Activated CD4-positive, alpha-beta T cell treated with anti-CD3 and anti-CD28 coated beads, Interleukin-2, amount 50 U/mL, for 1 hour (primary cell): ENCODE results near the gene ATAD3A.
"Not testable (repeated sequence)": the region's sequence is repeated elsewhere in the genome, so short reads cannot be mapped to it uniquely, and the experiment has no call there.

Experiments
- DNase-seq: peaks from one replicate; pipeline ENCODE4 v3.0.0-alpha.2; 2020

The ATAD3A gene

DNA sequence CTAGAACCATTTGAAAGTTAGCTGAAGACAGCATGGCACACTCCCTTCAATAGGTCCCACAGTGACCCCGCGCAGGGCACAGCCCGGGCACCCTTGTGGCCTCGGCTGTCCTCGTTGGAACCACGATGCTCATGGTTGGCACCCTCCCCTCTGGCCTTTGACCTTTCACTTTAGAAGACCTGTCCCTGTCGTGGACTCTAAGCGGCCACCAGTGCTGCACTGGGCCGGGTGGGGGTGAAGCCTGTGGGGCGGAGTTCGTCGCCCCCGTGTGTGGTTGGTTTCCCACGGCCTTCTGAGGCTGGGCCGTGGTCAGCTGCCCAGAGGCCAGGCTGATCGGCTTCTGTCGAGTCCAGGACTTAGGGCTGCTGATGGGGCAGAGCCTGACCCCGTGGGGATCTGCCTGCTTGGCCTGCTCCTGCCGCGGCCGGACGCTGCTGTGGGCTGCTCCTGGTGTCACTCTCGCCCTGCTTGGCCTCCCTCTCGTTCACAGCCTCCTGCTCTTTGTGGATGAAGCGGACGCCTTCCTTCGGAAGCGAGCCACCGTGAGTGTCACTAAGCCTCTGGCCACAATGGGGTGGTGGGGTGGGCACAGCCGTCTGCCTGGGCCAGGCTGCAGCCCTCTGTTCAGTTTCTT, 12.9 kb downstream of the ATAD3A start:
- not testable (repeated sequence) for DNase-seq

- not testable (repeated sequence) for DNase-seq
Measured at GRCh38 chr1:1526476-1526875, 14.5 kb downstream of the ATAD3A start.

GRCh38 chr1:1527092-1527816, 15.3 kb downstream of the ATAD3A start:
- DNase-seq, result no peak

GRCh38 chr1:1528301-1529267, 16.6 kb downstream of the ATAD3A start:
- DNase-seq, result no peak

DNA sequence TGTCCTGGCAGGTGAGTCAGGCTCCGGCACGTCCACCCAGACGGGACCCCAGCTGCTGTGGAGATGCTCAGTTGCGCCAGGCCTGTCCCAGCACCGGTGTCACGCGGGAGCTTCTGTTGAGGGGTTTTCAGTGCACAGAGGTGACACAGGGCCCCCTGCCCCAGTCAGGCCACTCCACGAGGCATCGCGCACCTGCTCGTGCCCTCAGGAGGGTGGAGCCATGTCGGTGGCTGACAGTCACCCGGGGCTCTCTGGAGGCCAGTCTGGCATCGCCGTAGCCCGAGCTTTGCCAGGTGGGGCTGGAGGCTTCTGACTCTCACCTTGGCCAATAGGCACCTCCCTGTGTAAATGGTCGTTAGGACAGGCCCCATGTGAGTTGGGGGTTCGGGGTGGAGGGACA, 17.4 kb downstream of the ATAD3A start:
- DNase-seq, result no peak

DNA sequence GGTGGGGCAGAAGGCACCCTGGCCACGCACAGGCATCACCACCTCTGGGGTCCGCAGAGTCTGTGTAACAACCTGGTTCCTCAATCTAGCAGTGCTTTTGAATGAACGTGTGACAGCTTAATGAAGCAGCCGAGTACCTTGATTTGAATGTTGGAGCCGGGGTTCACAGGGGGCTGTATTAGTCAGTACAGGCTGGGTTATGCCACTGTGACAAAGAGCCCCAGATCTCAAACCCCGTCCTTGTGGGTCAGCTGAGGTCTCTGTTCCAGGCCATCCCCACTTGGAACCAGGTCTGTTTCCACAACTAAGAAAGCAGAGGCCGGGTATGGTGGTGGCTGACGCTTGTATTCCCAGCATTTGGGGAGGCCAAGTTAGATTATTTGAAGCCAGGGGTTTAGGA, 18.0 kb downstream of the ATAD3A start:
- no peak for DNase-seq

DNA sequence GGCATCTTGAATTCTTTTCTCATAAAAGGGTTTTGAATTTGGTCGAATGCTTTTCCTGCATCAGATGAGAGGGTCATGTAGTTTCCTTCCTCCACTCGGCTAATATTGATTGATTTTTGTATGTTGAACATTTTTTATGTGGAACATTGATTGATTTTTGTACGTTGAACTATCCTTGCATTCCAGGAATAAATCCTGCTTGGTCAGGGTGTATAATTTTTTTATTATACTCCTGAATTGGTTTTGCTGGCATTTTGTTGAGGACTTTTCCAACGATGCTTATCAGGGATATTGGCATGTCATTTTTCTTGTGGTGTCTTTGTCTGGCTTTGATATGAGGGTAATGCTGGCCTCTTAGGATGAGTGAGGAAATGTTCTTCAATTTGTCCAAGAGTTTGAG, 20.0 kb downstream of the ATAD3A start:
- no peak for DNase-seq

GRCh38 chr1:1533176-1533893, 21.4 kb downstream of the ATAD3A start:
- not testable (repeated sequence) for DNase-seq

- not testable (repeated sequence) for DNase-seq
Measured at GRCh38 chr1:1533894-1534291, 21.9 kb downstream of the ATAD3A start.

GRCh38 chr1:1534401-1535154, 22.6 kb downstream of the ATAD3A start:
- DNase-seq, result no peak

DNA sequence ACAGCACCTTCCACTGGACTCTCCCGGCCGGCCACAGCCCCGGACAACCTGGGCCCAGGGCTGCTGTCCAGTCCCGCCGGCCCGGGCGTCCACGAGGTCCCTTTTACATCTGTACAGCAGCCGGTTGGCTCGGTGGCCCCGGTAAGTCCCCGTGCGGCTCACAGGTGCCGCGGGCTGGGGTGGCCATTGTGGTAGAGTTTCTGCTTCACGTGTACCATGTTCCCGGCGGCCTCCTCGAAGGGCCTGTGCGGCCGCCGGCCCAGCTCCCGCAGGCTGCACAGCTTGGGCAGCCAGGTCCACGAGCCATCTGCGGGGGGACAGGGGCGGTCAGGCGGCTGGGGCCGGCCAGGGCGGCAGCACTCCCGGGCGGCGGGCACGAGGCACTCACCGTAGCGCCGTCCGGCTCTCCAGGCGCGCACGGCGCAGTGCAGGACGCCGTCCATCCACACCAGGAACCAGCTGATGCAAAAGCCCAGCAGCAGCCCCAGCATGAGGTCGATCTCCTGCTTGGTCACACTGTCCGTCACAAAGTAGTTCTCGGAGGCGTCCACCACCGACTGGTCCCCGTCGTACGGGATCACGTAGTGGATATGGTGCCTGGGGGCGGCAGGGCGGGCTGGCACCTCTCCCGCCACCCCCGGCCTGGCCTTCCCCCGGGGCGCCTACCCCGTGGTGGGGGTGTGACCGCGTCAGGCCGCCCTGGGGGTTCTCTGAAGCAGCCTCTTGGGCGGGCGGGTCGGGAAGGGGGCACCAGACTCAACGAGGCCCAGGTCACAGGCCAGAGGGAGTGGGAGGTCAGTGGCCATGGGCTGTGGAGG, 23.4 kb downstream of the ATAD3A start:
- no peak for DNase-seq

GRCh38 chr1:1536019-1536937, 24.3 kb downstream of the ATAD3A start:
- no peak for DNase-seq

- DNase-seq, result no peak
Measured at GRCh38 chr1:1536938-1537546, 25.1 kb downstream of the ATAD3A start.

GRCh38 chr1:1537626-1538250, 25.8 kb downstream of the ATAD3A start:
- no peak for DNase-seq

- no peak for DNase-seq
Measured at GRCh38 chr1:1538334-1538733, 26.4 kb downstream of the ATAD3A start.

GRCh38 chr1:1538989-1539309, 27.0 kb downstream of the ATAD3A start:
- no peak for DNase-seq

DNA sequence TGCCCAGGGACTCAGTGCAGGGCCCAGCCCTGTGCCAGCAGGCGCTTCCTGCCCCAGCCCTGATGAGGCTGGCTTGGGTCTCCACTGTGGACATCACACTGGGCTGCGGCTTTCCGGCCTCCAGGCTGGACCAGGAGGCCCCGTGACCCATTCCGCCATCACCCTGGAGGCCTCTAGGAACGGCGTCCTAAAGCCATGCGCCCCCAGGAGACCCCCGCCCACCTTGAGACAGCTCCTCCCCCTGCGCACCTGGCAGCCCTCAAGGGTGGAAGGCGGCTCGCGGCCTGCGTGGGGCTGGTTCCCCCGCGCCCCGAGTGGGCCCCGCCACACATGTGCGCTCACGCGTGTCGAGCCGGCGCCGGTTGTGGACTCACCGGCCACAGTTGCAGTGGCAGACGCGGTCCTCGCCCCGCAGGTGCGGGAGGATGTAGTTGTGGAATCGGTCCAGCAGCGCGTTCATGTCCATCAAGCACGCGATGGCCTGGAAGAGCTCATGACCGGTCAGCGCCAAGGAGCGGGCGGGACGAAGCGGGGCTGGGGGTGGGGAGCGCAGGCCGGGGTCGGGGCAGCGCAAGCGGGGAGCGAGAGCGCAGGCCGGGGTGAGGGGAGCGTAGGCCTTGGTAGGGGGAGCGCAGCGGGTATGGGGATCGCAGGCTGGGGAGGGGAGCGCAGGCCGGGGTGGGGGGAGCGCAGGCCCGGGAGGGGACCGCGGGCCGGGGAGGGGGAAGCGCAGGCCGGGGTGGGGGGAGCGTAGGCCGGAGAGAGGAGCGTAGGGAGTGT, 27.5 kb downstream of the ATAD3A start:
- no peak for DNase-seq

DNA sequence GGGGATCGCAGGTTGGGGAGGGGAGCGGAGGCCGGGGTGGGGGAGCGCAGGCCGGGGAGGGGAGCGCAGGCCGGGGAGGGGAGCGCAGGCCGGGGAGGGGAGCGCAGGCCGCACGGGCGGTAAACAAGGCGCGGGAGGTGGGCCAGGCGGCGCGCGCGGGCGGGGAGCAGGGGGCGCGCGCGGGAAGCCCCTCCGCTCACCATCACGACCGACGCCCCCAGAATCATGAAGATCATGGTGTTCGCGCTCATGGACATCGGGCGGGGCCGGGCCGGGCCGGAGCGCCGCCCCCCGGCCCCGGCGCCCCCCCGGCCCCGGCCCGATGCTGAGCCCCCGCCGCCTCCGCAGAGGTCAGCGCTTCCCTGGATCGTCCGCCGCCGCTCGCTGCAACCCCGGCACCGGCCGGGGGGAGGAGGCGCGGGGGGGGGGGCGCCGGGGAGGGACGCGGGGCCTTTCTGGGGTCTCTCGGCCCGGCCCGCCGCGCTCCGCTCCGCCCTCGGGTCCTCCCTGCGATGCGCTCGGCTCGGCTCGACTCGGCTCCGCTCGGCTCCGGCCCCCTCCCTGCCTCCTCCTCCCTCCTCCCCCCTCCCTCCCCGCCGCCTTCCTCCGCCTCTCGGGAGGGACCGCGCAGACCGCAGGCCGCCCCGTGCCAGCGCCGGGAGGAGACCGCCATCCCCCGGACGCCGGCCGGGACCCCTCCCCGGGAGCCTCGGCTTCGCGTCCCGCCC, 28.3 kb downstream of the ATAD3A start, which contains the start of gene TMEM240:
TMEM240 (minus strand) TSS at position 535 of the 728 bp plus-strand sequence; CDS start at position 257, 278 bp downstream.
- DNase-seq, result peak; percentile 55
